Naive B cell (primary cell): ENCODE data around the gene DAB2IP. TPM values are rescaled to one million over a fixed set of nuclear protein-coding genes. Genes with fewer than 3 reads are reported as not detected.

ENCODE experiments used
- ATAC-seq, 2 donors: fragments of 150-1000 bp; cut with Tn5 transposase; 2 replicates each; pipeline ENCODE4 v1.10.0; 2021; ENCODE audit warnings: low read depth in 2 of 2, mild to moderate bottlenecking in 2 of 2, moderate library complexity in 2 of 2
- DNase-seq: peaks from one replicate; pipeline ENCODE4 v3.0.0; 2022
- H3K27ac Mint-ChIP-seq, 6 donors: one replicate each; pipeline ENCODE4 v1.8.0; 2020 to 2022; ENCODE audit warnings: mild to moderate bottlenecking in 6 of 6, mixed read lengths in 6 of 6, moderate library complexity in 5 of 6, inconsistent platforms in 2 of 6
- H3K27me3 Mint-ChIP-seq, 3 donors: one replicate each; pipeline ENCODE4 v1.8.0; 2021 to 2022; ENCODE audit warnings: mixed read lengths in 3 of 3, mild to moderate bottlenecking in 1 of 3
- H3K36me3 Mint-ChIP-seq, 2 donors: one replicate each; pipeline ENCODE4 v1.8.0; 2020 to 2022; ENCODE audit warnings: mixed read lengths in 2 of 2, inconsistent platforms in 1 of 2, mild to moderate bottlenecking in 1 of 2
- H3K4me1 Mint-ChIP-seq, 3 donors: one replicate each; pipeline ENCODE4 v1.8.0; 2020 to 2022; ENCODE audit warnings: mixed read lengths in 3 of 3, inconsistent platforms in 1 of 3, mild to moderate bottlenecking in 1 of 3, moderate library complexity in 1 of 3
- H3K4me3 Mint-ChIP-seq, 8 donors: one replicate each; pipeline ENCODE4 v1.8.0; 2020 to 2022; ENCODE audit warnings: mild to moderate bottlenecking in 8 of 8, mixed read lengths in 8 of 8, moderate library complexity in 8 of 8, inconsistent platforms in 2 of 8
- H3K9me3 Mint-ChIP-seq, 7 donors: one replicate each; pipeline ENCODE4 v1.8.0; 2020 to 2022; ENCODE audit warnings: mixed read lengths in 7 of 7, mild to moderate bottlenecking in 5 of 7, inconsistent platforms in 2 of 7, moderate library complexity in 1 of 7
- polyA plus RNA-seq, 6 donors: library from polyadenylated mRNA; unstranded; fragments of 300-500 nt; fragmentation: Illumina TruSeq; gene quantifications; one replicate each; pipeline ENCODE4 v1.2.3, GENCODE V29; 2021; ENCODE audit warnings: low read depth in 6 of 6

DAB2IP gene
- polyA plus RNA-seq, 6 donors from 2014 or later: not detected

DNA sequence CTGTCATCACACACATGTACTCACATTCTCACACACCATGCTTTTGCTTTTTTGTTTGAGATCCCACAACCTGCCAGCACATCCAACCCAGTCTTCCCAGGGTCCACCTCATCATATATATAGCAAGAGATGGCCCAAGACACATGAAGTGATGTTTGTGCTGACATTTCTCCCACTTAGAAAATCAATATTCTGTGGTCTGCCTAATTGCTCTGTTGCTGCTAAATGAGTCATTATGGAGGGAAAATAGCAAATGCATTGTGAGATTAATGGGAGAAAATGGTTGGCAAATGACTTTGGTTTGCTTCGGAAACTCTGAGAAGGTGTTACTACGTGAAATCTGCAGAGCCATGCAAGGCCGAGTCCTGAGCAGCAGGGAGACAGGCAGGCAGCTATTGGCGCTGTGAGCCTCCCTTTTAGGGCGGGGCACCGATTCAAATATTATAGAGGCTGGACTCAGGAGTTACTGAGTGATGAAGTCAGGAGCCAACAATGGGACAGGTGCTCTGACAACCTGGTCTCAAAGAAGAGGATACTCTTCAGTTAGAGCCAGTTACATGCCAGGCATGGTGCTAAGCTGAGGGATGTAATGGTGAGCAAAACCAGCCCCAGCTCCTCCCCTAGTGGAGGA, 62.8 kb downstream of the DAB2IP start:
- ATAC-seq (no peak), DNase-seq (no peak)
- Mint-ChIP-seq H3K4me1 (no peaks in the 10 kb centered on the region), H3K27ac (peak overlapping the region in 1 of 6 donors; percentile 3), H3K9me3 (no peaks in the 10 kb centered on the region), H3K4me3 (no peak overlapping the region), H3K27me3 (peaks cover 0 to 28% (median 4%) of the 10 kb centered on the region in 3 donors), H3K36me3 (no peaks in the 10 kb centered on the region)

DNA sequence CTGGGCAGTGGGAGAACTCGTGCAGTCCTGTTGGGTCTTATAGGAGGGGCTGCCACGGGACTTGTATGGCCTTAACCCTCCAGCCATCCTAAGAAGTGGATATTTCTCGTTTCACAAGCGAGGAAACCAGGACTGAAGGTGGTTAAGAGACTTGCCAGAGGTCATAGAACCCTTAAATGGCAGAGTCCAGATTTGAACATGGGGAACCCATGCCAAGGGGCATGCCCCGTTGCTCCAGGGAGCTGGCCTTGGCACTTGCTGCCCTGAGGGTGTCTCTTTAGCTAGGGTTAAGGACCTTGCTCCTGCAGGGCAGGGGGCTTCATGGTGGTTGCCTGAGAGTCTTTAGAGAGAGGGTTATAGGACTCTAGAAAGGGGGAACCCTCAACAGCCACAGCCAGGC, 63.4 kb downstream of the DAB2IP start:
- H3K4me1 Mint-ChIP-seq: no peaks in the 10 kb centered on the region
- peak overlapping the region in 1 of 8 donors; percentile 12 for H3K4me3 Mint-ChIP-seq
- H3K27me3 Mint-ChIP-seq: peaks cover 0 to 26% (median 4%) of the 10 kb centered on the region in 3 donors
- no peaks in the 10 kb centered on the region for H3K36me3 Mint-ChIP-seq
- no peak overlapping the region for H3K27ac Mint-ChIP-seq
- no peak for ATAC-seq
- no peak for DNase-seq
- H3K9me3 Mint-ChIP-seq: no peaks in the 10 kb centered on the region

DNA sequence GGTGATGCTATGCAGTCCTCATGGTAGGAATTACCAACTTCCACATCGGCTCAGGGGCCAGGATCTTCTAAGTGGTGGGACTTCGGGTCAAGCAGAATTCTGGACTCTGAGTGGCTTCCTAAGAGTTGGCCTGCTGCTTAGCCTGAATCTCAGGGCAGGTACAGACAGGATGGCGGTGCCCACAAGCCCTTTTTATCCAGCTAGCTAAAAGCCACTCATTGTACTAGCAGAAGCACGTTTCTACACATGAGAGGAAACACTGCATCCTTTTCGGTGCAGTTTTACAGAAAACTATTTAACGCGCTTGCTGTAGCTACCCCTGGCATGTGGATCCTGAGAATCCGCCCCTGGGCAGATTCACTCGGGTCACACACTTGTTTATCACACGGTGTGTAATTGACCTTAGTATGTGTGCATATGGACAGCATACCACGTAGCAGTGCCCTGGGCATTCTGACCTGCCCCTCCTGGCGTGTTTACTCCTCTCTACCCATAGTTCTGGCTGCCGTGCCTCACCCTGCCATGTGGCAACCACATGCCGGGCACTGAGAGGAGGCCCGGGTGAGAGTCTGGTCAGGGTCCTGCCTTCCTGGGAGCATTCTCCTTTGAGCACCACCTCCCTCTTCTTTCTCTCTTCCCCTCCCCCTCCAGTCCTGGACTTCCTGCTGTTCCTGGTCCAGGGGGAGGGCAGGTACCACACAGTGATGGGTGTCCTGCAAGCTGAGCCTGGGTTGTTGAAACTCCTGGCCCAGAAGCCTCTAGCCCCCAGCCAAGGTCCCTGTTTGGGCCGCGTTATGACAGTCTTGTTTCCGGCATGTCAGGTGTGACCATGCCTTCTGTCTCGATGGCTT, 65.9 kb downstream of the DAB2IP start:
- no peak for ATAC-seq
- no peaks in the 10 kb centered on the region for H3K4me1 Mint-ChIP-seq
- DNase-seq: no peak
- no peaks in the 10 kb centered on the region for H3K36me3 Mint-ChIP-seq
- H3K9me3 Mint-ChIP-seq: no peaks in the 10 kb centered on the region
- peaks cover 0 to 19% (median 11%) of the 10 kb centered on the region in 3 donors for H3K27me3 Mint-ChIP-seq
- H3K27ac Mint-ChIP-seq: peak overlapping the region in 1 of 6 donors; percentile 37
- H3K4me3 Mint-ChIP-seq: no peak overlapping the region

DNA sequence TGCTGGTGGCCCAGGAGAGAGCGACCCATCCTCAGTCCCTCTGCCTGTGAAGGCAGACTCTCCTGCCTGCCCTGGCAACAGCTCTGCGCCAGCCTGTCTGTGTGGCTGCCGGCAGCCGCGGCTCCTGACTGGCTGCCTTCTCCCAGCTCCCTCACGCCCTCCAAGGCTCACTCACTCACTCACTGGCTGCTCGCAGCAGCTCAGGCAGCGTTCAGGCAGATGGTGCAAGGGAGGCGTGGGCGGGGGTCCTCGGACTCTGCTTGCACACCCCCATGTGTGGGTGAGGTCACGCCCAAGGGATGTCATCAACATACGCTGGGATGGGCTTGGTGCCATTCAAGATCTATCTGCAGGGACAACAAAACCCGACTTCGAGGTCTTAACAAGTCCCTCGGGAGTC, 66.7 kb downstream of the DAB2IP start:
- no peaks in the 10 kb centered on the region for H3K4me1 Mint-ChIP-seq
- peaks cover 0 to 19% (median 12%) of the 10 kb centered on the region in 3 donors for H3K27me3 Mint-ChIP-seq
- ATAC-seq (no peak), DNase-seq (no peak)
- no peaks in the 10 kb centered on the region for H3K9me3 Mint-ChIP-seq
- H3K4me3 Mint-ChIP-seq: no peak overlapping the region
- no peaks in the 10 kb centered on the region for H3K36me3 Mint-ChIP-seq
- H3K27ac Mint-ChIP-seq: no peak overlapping the region

DNA sequence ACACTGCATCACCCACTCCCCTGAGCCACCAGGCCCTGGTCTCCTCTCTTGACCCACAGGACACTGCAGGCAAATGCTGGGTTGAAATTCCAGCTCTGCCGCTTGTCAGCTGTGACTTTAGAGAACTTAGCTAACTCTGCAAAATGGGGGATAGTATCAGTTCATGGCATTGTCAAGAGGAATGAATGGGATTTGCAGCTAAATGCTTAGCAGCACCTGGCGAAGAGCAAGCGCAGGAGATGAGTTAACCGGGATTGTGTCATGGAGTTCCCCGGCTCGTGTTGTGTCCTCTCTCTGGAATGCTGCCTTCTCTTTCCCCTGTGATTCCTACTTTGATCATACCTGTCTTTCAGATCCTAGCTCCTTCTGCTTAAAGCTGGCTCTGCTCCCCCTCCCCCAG, 67.1 kb downstream of the DAB2IP start:
- Mint-ChIP-seq H3K27ac (no peak overlapping the region), H3K36me3 (no peaks in the 10 kb centered on the region), H3K4me3 (no peak overlapping the region), H3K9me3 (no peaks in the 10 kb centered on the region), H3K27me3 (peaks cover 0 to 19% (median 12%) of the 10 kb centered on the region in 3 donors), H3K4me1 (no peaks in the 10 kb centered on the region)
- DNase-seq (no peak), ATAC-seq (no peak)

DNA sequence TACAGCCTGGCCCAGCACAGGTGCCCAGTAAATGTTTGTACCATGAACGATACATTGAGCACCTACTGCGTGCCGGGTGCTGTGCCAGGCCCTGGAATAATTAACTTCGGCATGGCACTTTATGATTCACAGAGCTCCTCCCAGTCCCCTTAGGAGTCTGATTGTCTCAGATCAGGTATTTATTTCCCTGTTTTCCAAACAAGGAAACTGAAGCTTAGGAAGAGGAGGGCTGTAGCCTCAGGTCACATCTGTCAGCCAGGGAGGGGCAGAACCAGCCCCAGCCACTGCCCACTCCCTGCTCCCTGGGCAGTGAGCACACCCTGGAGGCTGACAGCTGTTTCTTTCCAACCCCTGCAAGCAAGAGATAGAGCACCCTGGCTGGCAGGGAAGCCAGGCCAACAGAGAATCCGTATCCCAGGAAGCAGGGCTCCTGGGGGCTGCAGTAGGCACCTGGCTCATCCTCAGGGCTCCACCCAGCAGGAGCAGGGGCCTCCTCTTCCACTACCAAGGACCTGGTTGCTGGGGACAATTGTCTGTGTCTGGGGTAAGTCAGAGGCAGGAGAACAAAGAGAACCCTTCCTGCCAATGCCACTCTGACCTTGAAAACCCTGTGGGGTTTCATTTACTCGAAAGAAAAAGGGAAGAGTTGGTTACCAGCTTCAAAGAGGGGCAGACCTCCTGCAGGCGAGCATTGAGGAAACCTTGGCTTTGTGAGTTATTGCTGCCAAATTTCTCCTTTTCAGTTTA, 69.0 kb downstream of the DAB2IP start:
- peak overlapping the region in 1 of 8 donors; percentile 37 for H3K4me3 Mint-ChIP-seq
- no peaks in the 10 kb centered on the region for H3K36me3 Mint-ChIP-seq
- no peak for ATAC-seq
- no peaks in the 10 kb centered on the region for H3K9me3 Mint-ChIP-seq
- peaks cover 0 to 23% (median 15%) of the 10 kb centered on the region in 3 donors for H3K27me3 Mint-ChIP-seq
- DNase-seq: no peak
- no peak overlapping the region for H3K27ac Mint-ChIP-seq
- H3K4me1 Mint-ChIP-seq: no peaks in the 10 kb centered on the region

DNA sequence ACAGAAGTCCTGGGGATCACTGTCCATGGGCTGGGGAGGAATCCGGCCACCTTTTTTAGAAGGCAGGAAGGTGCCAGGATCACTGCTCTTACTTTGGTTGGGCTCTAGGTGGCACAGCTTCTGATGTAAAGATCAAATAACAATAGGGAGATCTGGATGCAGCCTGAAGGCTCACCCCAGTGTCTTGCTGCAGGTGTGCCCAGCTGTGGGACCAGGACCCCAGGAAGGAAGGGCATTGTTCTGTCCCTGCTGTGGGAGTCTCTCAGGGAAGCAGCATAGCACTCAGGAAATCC, 69.6 kb downstream of the DAB2IP start:
- H3K4me3 Mint-ChIP-seq: no peak overlapping the region
- H3K4me1 Mint-ChIP-seq: no peaks in the 10 kb centered on the region
- DNase-seq: no peak
- H3K27ac Mint-ChIP-seq: no peak overlapping the region
- H3K36me3 Mint-ChIP-seq: no peaks in the 10 kb centered on the region
- H3K9me3 Mint-ChIP-seq: no peaks in the 10 kb centered on the region
- ATAC-seq: no peak
- peaks cover 0 to 26% (median 15%) of the 10 kb centered on the region in 3 donors for H3K27me3 Mint-ChIP-seq

DNA sequence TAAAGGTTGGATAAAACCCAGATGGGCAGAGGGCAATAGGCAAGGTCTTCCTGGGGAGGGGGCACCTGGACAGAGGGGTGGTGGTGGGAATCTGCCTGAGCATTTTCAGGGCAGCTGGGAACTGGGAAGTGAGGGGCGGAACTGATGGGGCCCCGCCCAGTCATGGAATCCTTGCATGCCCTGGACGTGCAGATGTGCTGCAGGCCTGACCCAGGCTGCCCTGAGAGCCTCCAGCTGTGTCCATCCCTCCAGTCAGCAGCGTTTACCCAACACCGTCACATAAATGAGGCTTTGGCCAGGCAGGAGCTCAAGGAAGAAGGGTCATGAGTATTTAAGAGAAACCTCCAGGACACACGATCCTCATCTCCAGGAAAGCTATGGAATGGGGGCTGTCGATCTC, 70.3 kb downstream of the DAB2IP start:
- H3K4me1 Mint-ChIP-seq: no peaks in the 10 kb centered on the region
- no peak overlapping the region for H3K4me3 Mint-ChIP-seq
- ATAC-seq (no peak), DNase-seq (no peak)
- no peak overlapping the region for H3K27ac Mint-ChIP-seq
- H3K9me3 Mint-ChIP-seq: no peaks in the 10 kb centered on the region
- H3K27me3 Mint-ChIP-seq: peaks cover 0 to 25% (median 15%) of the 10 kb centered on the region in 3 donors
- no peaks in the 10 kb centered on the region for H3K36me3 Mint-ChIP-seq

DNA sequence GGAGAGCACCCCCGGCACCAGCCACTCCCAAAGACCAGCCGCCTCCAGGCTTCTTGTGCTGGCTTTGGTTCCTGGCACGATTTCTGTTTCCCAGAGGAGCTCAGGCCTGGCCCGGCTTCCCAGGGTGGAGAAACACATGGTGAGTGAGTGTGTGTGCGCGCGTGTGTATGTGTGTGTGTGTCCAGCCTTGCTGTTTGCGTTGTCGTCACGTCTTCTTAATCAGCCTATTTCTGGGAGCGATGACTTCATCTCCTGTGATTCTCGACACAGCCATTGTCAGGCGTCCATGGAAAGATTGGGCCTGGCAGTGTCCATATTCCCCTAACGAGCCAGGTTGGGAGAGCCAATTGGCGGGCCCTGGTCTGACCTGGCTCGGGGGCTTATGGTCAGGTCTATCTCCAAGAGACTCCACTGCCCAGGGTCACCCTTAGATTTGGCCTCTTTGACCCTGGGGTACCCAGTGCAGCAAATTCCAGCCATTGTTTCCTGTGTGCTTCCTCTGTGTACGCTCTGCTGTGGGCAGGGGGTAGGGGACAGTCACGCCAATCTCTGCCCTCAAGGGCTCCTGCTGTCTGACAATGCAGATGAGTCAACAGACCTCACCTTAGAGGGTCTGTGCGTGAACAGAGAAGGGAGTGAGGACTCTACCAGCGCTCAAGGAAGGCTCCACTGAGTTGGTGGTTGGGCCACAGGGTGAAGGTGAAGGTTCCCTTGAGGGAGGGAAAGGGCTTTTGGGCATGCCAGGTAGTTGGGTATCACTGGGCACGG, 73.8 kb downstream of the DAB2IP start:
- Mint-ChIP-seq H3K9me3 (no peaks in the 10 kb centered on the region), H3K36me3 (no peaks in the 10 kb centered on the region), H3K4me1 (no peaks in the 10 kb centered on the region), H3K27me3 (peaks cover 0 to 11% (median 8%) of the 10 kb centered on the region in 3 donors), H3K27ac (peak overlapping the region in 1 of 6 donors; percentile 19), H3K4me3 (no peak overlapping the region)
- DNase-seq: no peak
- ATAC-seq: no peak

DNA sequence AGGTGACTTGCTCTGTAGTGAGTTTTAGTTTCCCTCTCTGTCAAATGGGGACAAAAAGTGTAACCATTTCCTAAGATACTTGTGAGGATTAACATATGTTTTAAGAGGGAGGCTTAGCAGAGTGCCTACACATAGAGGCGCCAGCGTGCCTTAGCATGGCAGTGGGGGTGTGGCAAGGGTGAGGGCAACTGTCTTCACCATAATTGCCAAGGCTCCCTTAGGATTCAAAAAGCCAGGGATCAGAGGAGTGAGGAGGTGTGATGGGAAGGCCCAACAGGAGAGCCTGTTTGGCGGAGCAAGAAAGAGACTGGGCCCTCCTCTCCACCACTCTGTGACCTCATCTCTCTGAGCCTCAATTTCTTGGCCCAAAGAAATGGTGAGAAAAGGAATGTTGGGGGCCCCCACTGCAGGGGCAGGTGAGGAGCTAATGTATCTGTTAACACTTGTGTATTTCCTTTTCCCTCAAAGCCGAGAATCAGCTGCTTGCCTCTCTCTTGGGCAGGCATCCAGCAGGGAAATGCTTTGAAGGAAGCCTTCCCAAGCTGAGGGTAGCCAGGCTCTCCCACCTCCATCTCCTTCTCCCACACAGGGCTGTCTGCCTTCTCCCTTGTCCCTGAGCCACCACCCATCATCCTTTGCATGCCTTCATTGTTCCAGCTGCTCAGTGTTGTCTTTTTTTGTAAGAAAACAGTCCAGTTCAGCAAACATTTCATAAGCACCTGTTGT, 76.0 kb downstream of the DAB2IP start:
- H3K4me1 Mint-ChIP-seq: no peaks in the 10 kb centered on the region

DNA sequence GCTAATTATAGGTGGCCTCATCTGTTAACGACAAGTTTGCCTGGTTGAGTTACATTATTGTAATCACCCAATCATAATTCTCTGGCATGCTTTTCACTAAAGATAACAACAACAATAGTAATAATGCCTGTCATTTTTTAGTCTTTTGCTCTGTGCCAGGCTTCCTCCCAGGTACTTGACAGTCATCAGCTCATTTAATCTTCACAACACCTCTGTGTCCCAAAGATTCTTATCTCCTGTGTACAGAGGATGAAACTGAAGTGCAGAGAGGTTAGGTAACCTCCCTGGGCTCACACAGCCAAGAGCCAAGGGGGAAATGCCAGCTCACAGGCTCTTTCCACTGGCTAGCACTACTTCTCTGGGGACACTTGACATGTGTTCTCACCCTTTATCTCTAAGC, 77.5 kb downstream of the DAB2IP start:
- Mint-ChIP-seq H3K36me3 (no peaks in the 10 kb centered on the region), H3K9me3 (no peaks in the 10 kb centered on the region), H3K27ac (no peak overlapping the region), H3K27me3 (peaks cover 8 to 25% (median 17%) of the 10 kb centered on the region in 3 donors), H3K4me3 (no peak overlapping the region), H3K4me1 (no peaks in the 10 kb centered on the region)
- no peak for ATAC-seq
- no peak for DNase-seq

More for the DNA sequence above, 76.0 kb downstream of the DAB2IP start:
- Mint-ChIP-seq H3K27ac (no peak overlapping the region), H3K36me3 (no peaks in the 10 kb centered on the region), H3K27me3 (peaks cover 8 to 13% (median 9%) of the 10 kb centered on the region in 3 donors), H3K4me3 (no peak overlapping the region), H3K9me3 (no peaks in the 10 kb centered on the region)
- DNase-seq: no peak
- no peak for ATAC-seq

DNA sequence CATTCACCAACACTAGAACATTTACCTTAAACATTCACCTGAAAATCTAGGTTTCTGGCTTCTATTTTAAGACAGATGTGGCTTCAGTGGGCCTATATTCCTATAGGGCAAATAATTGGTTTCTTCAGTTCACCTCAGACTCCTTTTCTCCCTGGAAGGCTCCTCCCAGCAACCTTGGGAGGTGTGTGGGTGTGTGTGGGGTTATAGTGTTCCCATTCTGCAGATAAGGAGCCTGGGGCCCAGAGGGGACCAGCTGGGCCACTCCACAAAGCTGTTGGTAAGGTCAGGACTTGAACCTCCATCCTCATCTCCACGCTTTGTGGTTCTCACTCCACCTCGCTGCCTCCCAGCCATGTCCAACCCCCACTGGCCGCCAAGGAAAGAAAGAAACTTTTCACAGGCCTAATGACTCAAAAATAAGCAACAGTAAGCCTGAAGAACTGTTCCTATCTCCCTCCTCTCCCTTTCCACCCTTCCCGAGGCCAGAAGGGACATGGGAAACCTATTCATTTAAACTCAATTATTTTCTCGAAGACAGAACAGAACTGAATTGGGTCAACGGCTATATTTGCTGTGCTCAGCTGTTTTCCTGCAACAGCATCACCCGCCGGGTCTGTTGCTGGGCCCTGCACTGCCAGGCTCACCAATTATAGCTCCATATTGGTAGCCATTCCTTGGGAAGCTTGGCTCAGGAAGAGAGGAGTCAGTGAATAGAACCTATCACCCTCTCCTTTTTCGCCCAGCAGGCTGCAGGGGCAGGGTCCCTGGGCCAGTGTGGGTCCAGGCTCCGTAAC, 78.5 kb downstream of the DAB2IP start:
- Mint-ChIP-seq H3K4me1 (peaks cover under 1 to 2% (median 2%) of the 10 kb centered on the region in 3 donors), H3K4me3 (no peak overlapping the region), H3K27me3 (peaks cover 12 to 35% (median 26%) of the 10 kb centered on the region in 3 donors), H3K9me3 (no peaks in the 10 kb centered on the region), H3K27ac (no peak overlapping the region), H3K36me3 (no peaks in the 10 kb centered on the region)
- DNase-seq: no peak
- ATAC-seq: no peak
